GM12875 (cell line): ENCODE results near the gene P2RY6.

Experiments
- H3K4me3 ChIP-seq: one replicate; pipeline ENCODE4 v1.5.1; 2011; ENCODE audit warnings: low read depth, low read length, control low read depth
- CTCF ChIP-seq: IDR thresholded peaks from 2 replicates; pipeline ENCODE4 v1.5.1; 2011; ENCODE audit warnings: low read depth, mild to moderate bottlenecking, control low read depth, inconsistent platforms, low read length, moderate library complexity, borderline replicate concordance; ENCODE audit not compliant: insufficient read depth

P2RY6 gene

GRCh38 chr11:73263640-73264039 lies 8.5 kb upstream of the P2RY6 start:
- no peak overlapping the region for H3K4me3 ChIP-seq
- TF ChIP-seq CTCF: no peak

- TF ChIP-seq CTCF: no peak
Observed at GRCh38 chr11:73265278-73265810, 6.8 kb upstream of the P2RY6 start.

GRCh38 chr11:73265853-73266645 lies 6.1 kb upstream of the P2RY6 start:
- no peak for TF ChIP-seq CTCF
- H3K4me3 ChIP-seq: no peak overlapping the region

More at GRCh38 chr11:73265278-73265810, 6.8 kb upstream of the P2RY6 start:
- H3K4me3 ChIP-seq: no peak overlapping the region

- no peak for TF ChIP-seq CTCF
- H3K4me3 ChIP-seq: no peak overlapping the region
Observed at GRCh38 chr11:73266646-73267020, 5.5 kb upstream of the P2RY6 start.

GRCh38 chr11:73267122-73267846 lies 4.9 kb upstream of the P2RY6 start:
- no peak for TF ChIP-seq CTCF
- H3K4me3 ChIP-seq: no peak overlapping the region

GRCh38 chr11:73267906-73268540 lies 4.1 kb upstream of the P2RY6 start:
- no peak overlapping the region for H3K4me3 ChIP-seq
- no peak for TF ChIP-seq CTCF
